ENCODE measurements around the gene PRPF31.
A peak's percentile ranks its signal among the peaks of the same experiment; 100 is the strongest.

Gene PRPF31

GRCh38 chr19:54108496-54108895 is 7.1 kb upstream of the PRPF31 start:
- DNase-seq (ENCODE audit: low spot score) = no peak

GRCh38 chr19:54109651-54110050 is 5.9 kb upstream of the PRPF31 start:
- no peak for DNase-seq (ENCODE audit: low spot score)

- peak; percentile 37 for DNase-seq (ENCODE audit: low spot score)
Measured at GRCh38 chr19:54114340-54115108, 1.0 kb upstream of the PRPF31 start.

GRCh38 chr19:54121259-54121658 is 5.7 kb downstream of the PRPF31 start:
- no peak for DNase-seq (ENCODE audit: low spot score)

GRCh38 chr19:54123682-54124081 is 8.1 kb downstream of the PRPF31 start:
- no peak for DNase-seq (ENCODE audit: low spot score)

GRCh38 chr19:54124393-54124792 is 8.8 kb downstream of the PRPF31 start:
- DNase-seq (ENCODE audit: low spot score) = no peak

- DNase-seq (ENCODE audit: low spot score) = no peak
Measured at GRCh38 chr19:54125713-54126112, 10.2 kb downstream of the PRPF31 start.

- DNase-seq (ENCODE audit: low spot score) = no peak
Measured at GRCh38 chr19:54127688-54128440, 12.3 kb downstream of the PRPF31 start.

- DNase-seq (ENCODE audit: low spot score) = no peak
Measured at GRCh38 chr19:54128441-54128725, 12.8 kb downstream of the PRPF31 start.

- no peak for DNase-seq (ENCODE audit: low spot score)
Measured at GRCh38 chr19:54128796-54129616, 13.5 kb downstream of the PRPF31 start.

GRCh38 chr19:54129617-54129996 is 14.1 kb downstream of the PRPF31 start:
- no peak for DNase-seq (ENCODE audit: low spot score)

- peak; percentile 44 for DNase-seq (ENCODE audit: low spot score)
Measured at GRCh38 chr19:54133312-54133956, 17.9 kb downstream of the PRPF31 start.

GRCh38 chr19:54133957-54134590 is 18.5 kb downstream of the PRPF31 start:
- DNase-seq (ENCODE audit: low spot score) = no peak

GRCh38 chr19:54136086-54136863 is 20.7 kb downstream of the PRPF31 start:
- no peak for DNase-seq (ENCODE audit: low spot score)

- DNase-seq (ENCODE audit: low spot score) = peak; percentile 100
Measured at GRCh38 chr19:54136864-54137698, 21.5 kb downstream of the PRPF31 start.

GRCh38 chr19:54137699-54138488 is 22.3 kb downstream of the PRPF31 start, which contains the start of gene CNOT3:
Gene CNOT3, plus strand, starts transcription at chr19:54137762. Its CDS starts 5,217 bp downstream, at chr19:54142979.
- no peak for DNase-seq (ENCODE audit: low spot score)

GRCh38 chr19:54138489-54139256 is 23.1 kb downstream of the PRPF31 start:
- no peak for DNase-seq (ENCODE audit: low spot score)

GRCh38 chr19:54141356-54141755 is 25.8 kb downstream of the PRPF31 start:
- DNase-seq (ENCODE audit: low spot score) = no peak
